Stomach (tissue), 9 donors: ENCODE data around the gene HEPHL1. TPM values are rescaled to one million over a fixed set of nuclear protein-coding genes. Genes with fewer than 3 reads are reported as not detected.

Experiments
- DNase-seq, 2 donors: peaks; one replicate each; pipeline versions ENCODE4 v3.0.0 to v3.0.0-alpha.2; 2013 to 2019
- H3K27ac ChIP-seq, 5 donors: fragments of 200-600 bp in 4 of 5; sonication (generic) in 4 of 5; one replicate each; pipeline ENCODE4 v1.5.1; 2013 to 2019; ENCODE audit warnings: mild to moderate bottlenecking in 1 of 5, moderate library complexity in 1 of 5
- H3K27me3 ChIP-seq, 3 donors: fragments of 200-600 bp; sonication (generic); one replicate each; pipeline ENCODE4 v1.5.1; 2017 to 2019; ENCODE audit warnings: mixed run types in 1 of 3
- H3K36me3 ChIP-seq, 4 donors: fragments of 200-600 bp; sonication (generic); 1 replicate in 3 of 4; 2 replicates in 1 of 4; pipeline ENCODE4 v1.5.1; 2016 to 2019
- H3K4me1 ChIP-seq, 4 donors: fragments of 200-600 bp; sonication (generic); one replicate each; pipeline ENCODE4 v1.5.1; 2016 to 2019
- H3K4me3 ChIP-seq, 4 donors: fragments of 200-600 bp; sonication (generic) in 3 of 4; one replicate each; pipeline ENCODE4 v1.5.1; 2016 to 2019; ENCODE audit warnings: mild to moderate bottlenecking in 1 of 4
- H3K9me3 ChIP-seq, 4 donors: fragments of 200-600 bp; sonication (generic); one replicate each; pipeline ENCODE4 v1.5.1; 2016 to 2019
- EP300 ChIP-seq: sonication (generic); formaldehyde crosslinking; IDR thresholded peaks from one replicate; pipeline ENCODE4 v1.6.1; 2017; ENCODE audit warnings: antibody characterized with exemption
- POLR2A ChIP-seq, 4 donors: fragments of 450-650 bp; IDR thresholded peaks; one replicate each; pipeline ENCODE4 v1.6.1; 2016; ENCODE audit warnings: antibody characterized with exemption in 4 of 4, control low read depth in 2 of 4, mild to moderate bottlenecking in 1 of 4, moderate library complexity in 1 of 4
- POLR2AphosphoS5 ChIP-seq, 3 donors: sonication (generic); formaldehyde crosslinking; IDR thresholded peaks; one replicate each; pipeline ENCODE4 v1.6.1; 2016; ENCODE audit warnings: antibody characterized with exemption in 3 of 3
- WGBS, 5 donors: extraction: QIAGEN DNeasy Blood & Tissue Kit in 3 of 5; methylation state at CpG; one replicate each; pipeline versions ENCODE4 v1.1.5 to v1.1.7; 2013 to 2018; 5-methylcytosine and 5-hydroxymethylcytosine counted together
- intact Hi-C: fragments of 100-400 bp; cut with DNase I; formaldehyde crosslinking; loops from one replicate; pipeline ENCODE4 v1.15.1; 2023; ENCODE audit warnings: low total_unique reads
- polyA plus RNA-seq, 3 donors: library from polyadenylated mRNA; stranded (reverse); fragments of 200-250 nt; gene quantifications; one replicate each; pipeline ENCODE4 v1.2.3, GENCODE V29; 2013
- total RNA-seq, 5 donors: library from RNA; depleted of rRNA; stranded (reverse); fragments of >200 nt; gene quantifications; one replicate each; pipeline versions ENCODE4 v1.1.0 to v1.2.3, GENCODE V29; 2014 to 2016
- TF ChIP-seq, protein P1 (sequence below), 7 experiments: fragments of 450-650 bp in 4 of 7; fragments of 200-600 bp in 3 of 7; sonication (generic) in 3 of 7; IDR thresholded peaks; one replicate each; pipeline ENCODE4 v1.5.1; 2016 to 2019; ENCODE audit warnings: antibody characterized with exemption in 7 of 7, control low read depth in 2 of 7, mild to moderate bottlenecking in 1 of 7
- donor health status: healthy with polysubstance abuse.
- donor health status: Bipolar disorder and iron deficiency.
- donor health status: healthy.

The HEPHL1 gene
- total and polyA plus RNA-seq, 8 donors: 0.60 TPM; not detected in 7

DNA sequence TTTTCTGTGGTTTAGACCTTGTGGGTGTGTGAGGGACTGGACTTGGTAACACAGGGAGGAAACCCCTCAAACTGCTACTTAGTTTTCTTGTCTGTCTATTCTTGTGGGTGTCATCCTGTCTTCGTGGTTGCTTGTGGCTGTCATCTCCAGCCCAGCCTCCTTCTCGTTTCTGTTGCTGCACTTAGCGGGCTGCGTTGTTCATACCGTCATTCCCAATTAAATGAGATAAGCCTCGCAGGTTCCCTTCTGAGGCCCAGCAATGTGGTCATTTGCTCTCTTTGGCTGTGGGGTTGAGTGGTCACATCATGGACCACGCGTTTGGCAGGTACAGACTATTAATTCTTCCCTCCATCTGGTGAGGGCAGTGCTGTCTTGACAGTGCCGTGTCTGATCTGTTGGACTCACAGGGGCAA, 126.3 kb downstream of the HEPHL1 start:
- H3K27ac ChIP-seq: no peak overlapping the region
- H3K4me3 ChIP-seq: no peak overlapping the region
- H3K36me3 ChIP-seq: no peaks in the 10 kb centered on the region
- no peaks in the 10 kb centered on the region for H3K27me3 ChIP-seq
- H3K4me1 ChIP-seq: peaks cover 28 to 90% (median 55%) of the 10 kb centered on the region in 4 donors
- WGBS, 5 donors: 80 to 88% (median 86%) methylated on average over 9 of the region's 9 CpGs
- intact Hi-C loops: no loop called here
- H3K9me3 ChIP-seq: no peaks in the 10 kb centered on the region
- TF ChIP-seq POLR2AphosphoS5 (IDR thresholded peaks at IDR 0.05): no peak
- no peak for TF ChIP-seq EP300
- TF ChIP-seq, protein P1, sequence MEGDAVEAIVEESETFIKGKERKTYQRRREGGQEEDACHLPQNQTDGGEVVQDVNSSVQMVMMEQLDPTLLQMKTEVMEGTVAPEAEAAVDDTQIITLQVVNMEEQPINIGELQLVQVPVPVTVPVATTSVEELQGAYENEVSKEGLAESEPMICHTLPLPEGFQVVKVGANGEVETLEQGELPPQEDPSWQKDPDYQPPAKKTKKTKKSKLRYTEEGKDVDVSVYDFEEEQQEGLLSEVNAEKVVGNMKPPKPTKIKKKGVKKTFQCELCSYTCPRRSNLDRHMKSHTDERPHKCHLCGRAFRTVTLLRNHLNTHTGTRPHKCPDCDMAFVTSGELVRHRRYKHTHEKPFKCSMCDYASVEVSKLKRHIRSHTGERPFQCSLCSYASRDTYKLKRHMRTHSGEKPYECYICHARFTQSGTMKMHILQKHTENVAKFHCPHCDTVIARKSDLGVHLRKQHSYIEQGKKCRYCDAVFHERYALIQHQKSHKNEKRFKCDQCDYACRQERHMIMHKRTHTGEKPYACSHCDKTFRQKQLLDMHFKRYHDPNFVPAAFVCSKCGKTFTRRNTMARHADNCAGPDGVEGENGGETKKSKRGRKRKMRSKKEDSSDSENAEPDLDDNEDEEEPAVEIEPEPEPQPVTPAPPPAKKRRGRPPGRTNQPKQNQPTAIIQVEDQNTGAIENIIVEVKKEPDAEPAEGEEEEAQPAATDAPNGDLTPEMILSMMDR (IDR thresholded peaks at IDR 0.05): no peak
- no peak for TF ChIP-seq POLR2A (IDR thresholded peaks at IDR 0.05)
- no peak for DNase-seq

- TF ChIP-seq POLR2A (IDR thresholded peaks at IDR 0.05) (no peak), EP300 (no peak), POLR2AphosphoS5 (IDR thresholded peaks at IDR 0.05) (no peak)
- TF ChIP-seq, protein P1 (IDR thresholded peaks at IDR 0.05): no peak
- Histone ChIP-seq H3K27ac (no peak overlapping the region), H3K9me3 (no peaks in the 10 kb centered on the region), H3K36me3 (no peaks in the 10 kb centered on the region), H3K4me3 (no peak overlapping the region), H3K4me1 (peaks cover 34 to 90% (median 58%) of the 10 kb centered on the region in 4 donors), H3K27me3 (no peaks in the 10 kb centered on the region)
- intact Hi-C loops: no loop called here
- no peak for DNase-seq
- 69 to 83% (median 81%) methylated on average over 2 of the region's 2 CpGs for WGBS, 5 donors
These were observed 127.0 kb downstream of the HEPHL1 start for GRCh38 chr11:94148189-94148588.

DNA sequence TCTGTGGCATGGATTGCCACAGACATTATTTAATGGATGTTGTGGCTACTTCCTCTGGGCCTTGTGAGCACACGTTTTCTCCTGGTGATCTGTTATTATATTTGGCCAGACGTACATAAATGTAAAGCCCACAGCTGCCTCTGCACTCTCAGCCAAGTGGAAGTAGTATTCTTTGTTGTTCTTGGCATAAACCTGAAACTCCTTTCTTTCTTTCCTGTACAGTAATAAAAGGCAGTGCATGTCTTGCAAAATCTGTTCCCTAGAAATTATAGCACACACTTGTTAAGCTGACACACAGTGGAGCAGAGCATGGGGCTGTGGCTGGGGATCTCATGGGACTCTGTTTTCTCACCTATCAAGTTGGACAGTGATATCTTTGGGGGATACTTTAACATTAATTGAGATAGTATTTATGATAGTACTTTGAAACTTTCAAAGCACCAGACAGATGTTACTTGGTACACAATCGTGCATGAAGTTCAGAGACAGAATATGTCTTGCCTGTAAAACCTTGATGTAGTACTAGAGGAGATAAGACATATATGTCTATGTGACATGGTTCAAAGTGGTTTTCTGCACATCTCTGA, 128.4 kb downstream of the HEPHL1 start:
- TF ChIP-seq, protein P1 (IDR thresholded peaks at IDR 0.05): no peak
- no peak for TF ChIP-seq POLR2A (IDR thresholded peaks at IDR 0.05)
- no peak for TF ChIP-seq EP300
- TF ChIP-seq POLR2AphosphoS5 (IDR thresholded peaks at IDR 0.05): no peak
- H3K4me1 ChIP-seq: peaks cover 42 to 91% (median 62%) of the 10 kb centered on the region in 4 donors
- no peak overlapping the region for H3K27ac ChIP-seq
- WGBS, 5 donors: 38 to 47% (median 41%) methylated on average over 3 of the region's 3 CpGs
- intact Hi-C loops: no loop called here
- peaks cover 0 to 3% (median 0%) of the 10 kb centered on the region in 4 donors for H3K36me3 ChIP-seq
- H3K4me3 ChIP-seq: no peak overlapping the region
- no peaks in the 10 kb centered on the region for H3K27me3 ChIP-seq
- H3K9me3 ChIP-seq: no peaks in the 10 kb centered on the region
- no peak for DNase-seq

- H3K27me3 ChIP-seq: no peaks in the 10 kb centered on the region
- TF ChIP-seq POLR2A (IDR thresholded peaks at IDR 0.05): no peak
- TF ChIP-seq POLR2AphosphoS5 (IDR thresholded peaks at IDR 0.05): no peak
- TF ChIP-seq, protein P1 (IDR thresholded peaks at IDR 0.05): no peak
- no peak for TF ChIP-seq EP300
- intact Hi-C loops: no loop called here
- H3K9me3 ChIP-seq: no peaks in the 10 kb centered on the region
- H3K4me1 ChIP-seq: peaks cover 42 to 90% (median 62%) of the 10 kb centered on the region in 4 donors
- peaks cover 0 to 4% (median 2%) of the 10 kb centered on the region in 4 donors for H3K36me3 ChIP-seq
- no peak for DNase-seq
- H3K4me3 ChIP-seq: no peak overlapping the region
- WGBS, 5 donors: 60 to 81% (median 73%) methylated on average over 3 of the region's 3 CpGs
- H3K27ac ChIP-seq: no peak overlapping the region
These were observed 128.9 kb downstream of the HEPHL1 start for GRCh38 chr11:94150056-94150455.
